ENCODE measurements around the gene SLC39A8.

GRCh38 chr4:102302762-102303161 lies 42.5 kb downstream of the SLC39A8 start:
- TF ChIP-seq, protein P1, sequence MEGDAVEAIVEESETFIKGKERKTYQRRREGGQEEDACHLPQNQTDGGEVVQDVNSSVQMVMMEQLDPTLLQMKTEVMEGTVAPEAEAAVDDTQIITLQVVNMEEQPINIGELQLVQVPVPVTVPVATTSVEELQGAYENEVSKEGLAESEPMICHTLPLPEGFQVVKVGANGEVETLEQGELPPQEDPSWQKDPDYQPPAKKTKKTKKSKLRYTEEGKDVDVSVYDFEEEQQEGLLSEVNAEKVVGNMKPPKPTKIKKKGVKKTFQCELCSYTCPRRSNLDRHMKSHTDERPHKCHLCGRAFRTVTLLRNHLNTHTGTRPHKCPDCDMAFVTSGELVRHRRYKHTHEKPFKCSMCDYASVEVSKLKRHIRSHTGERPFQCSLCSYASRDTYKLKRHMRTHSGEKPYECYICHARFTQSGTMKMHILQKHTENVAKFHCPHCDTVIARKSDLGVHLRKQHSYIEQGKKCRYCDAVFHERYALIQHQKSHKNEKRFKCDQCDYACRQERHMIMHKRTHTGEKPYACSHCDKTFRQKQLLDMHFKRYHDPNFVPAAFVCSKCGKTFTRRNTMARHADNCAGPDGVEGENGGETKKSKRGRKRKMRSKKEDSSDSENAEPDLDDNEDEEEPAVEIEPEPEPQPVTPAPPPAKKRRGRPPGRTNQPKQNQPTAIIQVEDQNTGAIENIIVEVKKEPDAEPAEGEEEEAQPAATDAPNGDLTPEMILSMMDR (IDR thresholded peaks at IDR 0.05) = no peak
- no peak for TF ChIP-seq POLR2A (IDR thresholded peaks at IDR 0.05)

Data from heart left ventricle (tissue), 13 donors.